GM12865 (cell line): ENCODE results near the gene NTPCR.

Experiments used
- DNase-seq: peaks from one replicate; pipeline ENCODE4 v3.0.0; 2010; ENCODE audit warnings: low read depth
- H3K4me3 ChIP-seq: 2 replicates; pipeline ENCODE4 v1.5.1; 2011; ENCODE audit warnings: mild to moderate bottlenecking, low read depth, low read length, control low read depth
- CTCF ChIP-seq: IDR thresholded peaks from 2 replicates; pipeline ENCODE4 v1.5.1; 2011; ENCODE audit warnings: low read length, control low read depth, low read depth, inconsistent platforms; ENCODE audit not compliant: insufficient read depth; ENCODE audit errors: missing control alignments

NTPCR gene

GRCh38 chr1:232915212-232915611 lies 35.2 kb upstream of the NTPCR start:
- no peak overlapping the region for H3K4me3 ChIP-seq
- no peak for TF ChIP-seq CTCF
- DNase-seq: peak; percentile 14

- H3K4me3 ChIP-seq: no peak overlapping the region
- DNase-seq: peak; percentile 68
- no peak for TF ChIP-seq CTCF
Measured at GRCh38 chr1:232917053-232917452, 33.4 kb upstream of the NTPCR start.

DNA sequence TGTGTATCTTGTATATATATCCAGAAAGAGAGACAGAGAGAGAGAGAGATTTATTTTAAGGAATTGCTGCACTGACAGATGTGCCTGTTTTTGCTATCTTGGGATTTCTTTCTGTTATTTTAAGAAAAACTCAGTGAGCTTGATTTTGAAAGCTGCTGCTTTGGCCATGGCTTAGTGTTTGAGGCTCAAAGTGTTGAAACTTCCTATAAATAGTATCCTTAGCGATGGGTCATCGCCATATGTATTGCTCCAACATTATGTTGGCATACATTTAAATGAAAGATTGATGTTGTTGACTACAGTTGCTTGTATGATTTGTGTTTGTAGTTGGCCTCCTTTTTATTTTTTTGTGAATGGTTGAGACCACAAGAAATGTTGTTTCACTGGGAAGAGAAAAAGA lies 29.0 kb upstream of the NTPCR start:
- DNase-seq: no peak
- H3K4me3 ChIP-seq: no peak overlapping the region
- no peak for TF ChIP-seq CTCF

- no peak for TF ChIP-seq CTCF
- H3K4me3 ChIP-seq: no peak overlapping the region
- no peak for DNase-seq
Measured at GRCh38 chr1:232922485-232922884, 27.9 kb upstream of the NTPCR start.

GRCh38 chr1:232923739-232924386 lies 26.5 kb upstream of the NTPCR start:
- DNase-seq: peak; percentile 87
- no peak for TF ChIP-seq CTCF
- H3K4me3 ChIP-seq: no peak overlapping the region

GRCh38 chr1:232924874-232925273 lies 25.5 kb upstream of the NTPCR start:
- no peak for TF ChIP-seq CTCF

More at GRCh38 chr1:232924874-232925273, 25.5 kb upstream of the NTPCR start:
- no peak overlapping the region for H3K4me3 ChIP-seq
- no peak for DNase-seq
